ENCODE data around the gene ZNF804B.

The ZNF804B gene

GRCh38 chr7:89377219-89377618 lies 617.7 kb downstream of the ZNF804B start:
- ChIA-PET POLR2A (no interaction called here), CTCF (no interaction called here)
- no peak for DNase-seq (ENCODE audit: low read depth, low spot score)
- no peak overlapping the region for H3K4me3 ChIP-seq (ENCODE audit: low read depth, low read length)
- TF ChIP-seq CTCF (IDR thresholded peaks at IDR 0.05; ENCODE audit: insufficient read depth, low read length, missing control alignments) = no peak

GRCh38 chr7:89385411-89385810 lies 625.9 kb downstream of the ZNF804B start:
- POLR2A ChIA-PET = no interaction called here
- CTCF ChIA-PET = no interaction called here
- H3K4me3 ChIP-seq (ENCODE audit: low read depth, low read length) = no peak overlapping the region
- TF ChIP-seq CTCF (IDR thresholded peaks at IDR 0.05; ENCODE audit: insufficient read depth, low read length, missing control alignments) = no peak
- no peak for DNase-seq (ENCODE audit: low read depth, low spot score)
